HL-60 (cell line): ENCODE results near the gene MPC1.

ENCODE experiments used
- DNase-seq, 2 experiments: peaks; one replicate each; pipeline ENCODE4 v3.0.0-alpha.2; 2010 to 2020; ENCODE audit warnings: low read depth in 1 of 2, low spot score in 1 of 2
- H3K27ac ChIP-seq: fragments of 250-450 bp; sonication (Bioruptor Pico); replicated peaks from 2 replicates; pipeline ENCODE4 v1.5.1; 2020; ENCODE audit warnings: mild to moderate bottlenecking, moderate library complexity
- H3K27me3 ChIP-seq: fragments of 250-450 bp; sonication (Bioruptor Pico); 2 replicates; pipeline ENCODE4 v1.5.1; 2021; ENCODE audit warnings: mild to moderate bottlenecking, moderate library complexity; ENCODE audit not compliant: insufficient read depth, poor library complexity, severe bottlenecking
- H3K4me3 ChIP-seq: replicated peaks from 2 replicates; pipeline ENCODE4 v1.5.1; 2011; ENCODE audit warnings: mild to moderate bottlenecking, control low read depth, low read length; ENCODE audit not compliant: insufficient read depth
- GABPA ChIP-seq: IDR thresholded peaks from 2 replicates; pipeline ENCODE4 v1.6.1; 2012; ENCODE audit warnings: low read depth
- POLR2AphosphoS5 ChIP-seq: IDR thresholded peaks from 2 replicates; pipeline ENCODE4 v1.6.1; 2012; ENCODE audit warnings: low read depth
- SPI1 ChIP-seq: IDR thresholded peaks from 2 replicates; pipeline ENCODE4 v1.6.1; 2012; ENCODE audit warnings: low read depth, mild to moderate bottlenecking, borderline replicate concordance
- TF ChIP-seq, protein P1 (sequence below): IDR thresholded peaks from one replicate; pipeline ENCODE4 v1.5.1; 2011; ENCODE audit warnings: low read length, control low read depth, inconsistent platforms; ENCODE audit not compliant: insufficient read depth
- TF ChIP-seq, protein P2 (sequence below): IDR thresholded peaks from 2 replicates; pipeline ENCODE4 v1.6.1; 2012; ENCODE audit warnings: low read depth; ENCODE audit not compliant: insufficient replicate concordance

MPC1 gene

DNA sequence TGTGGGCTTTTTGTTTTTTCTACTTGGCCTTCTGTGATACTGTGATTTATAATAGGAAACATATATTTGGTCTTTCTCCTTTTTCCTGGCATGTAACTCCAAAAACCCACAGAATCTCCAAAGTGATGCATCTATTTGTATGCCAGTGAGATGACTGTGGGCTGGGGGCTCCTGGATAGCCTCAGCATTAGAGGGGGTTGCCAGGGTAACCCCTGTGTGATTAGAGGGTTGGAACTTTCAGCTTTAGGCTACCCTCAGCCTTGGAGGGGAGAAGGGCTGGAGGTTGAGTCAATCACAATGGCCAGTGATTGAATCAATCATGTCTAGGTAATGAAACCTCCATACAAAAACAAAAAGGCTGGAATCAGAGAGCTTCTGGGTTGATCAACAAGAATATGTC lies 29.8 kb downstream of the MPC1 start:
- H3K27me3 ChIP-seq, result no peaks in the 10 kb centered on the region
- TF ChIP-seq, protein P1, sequence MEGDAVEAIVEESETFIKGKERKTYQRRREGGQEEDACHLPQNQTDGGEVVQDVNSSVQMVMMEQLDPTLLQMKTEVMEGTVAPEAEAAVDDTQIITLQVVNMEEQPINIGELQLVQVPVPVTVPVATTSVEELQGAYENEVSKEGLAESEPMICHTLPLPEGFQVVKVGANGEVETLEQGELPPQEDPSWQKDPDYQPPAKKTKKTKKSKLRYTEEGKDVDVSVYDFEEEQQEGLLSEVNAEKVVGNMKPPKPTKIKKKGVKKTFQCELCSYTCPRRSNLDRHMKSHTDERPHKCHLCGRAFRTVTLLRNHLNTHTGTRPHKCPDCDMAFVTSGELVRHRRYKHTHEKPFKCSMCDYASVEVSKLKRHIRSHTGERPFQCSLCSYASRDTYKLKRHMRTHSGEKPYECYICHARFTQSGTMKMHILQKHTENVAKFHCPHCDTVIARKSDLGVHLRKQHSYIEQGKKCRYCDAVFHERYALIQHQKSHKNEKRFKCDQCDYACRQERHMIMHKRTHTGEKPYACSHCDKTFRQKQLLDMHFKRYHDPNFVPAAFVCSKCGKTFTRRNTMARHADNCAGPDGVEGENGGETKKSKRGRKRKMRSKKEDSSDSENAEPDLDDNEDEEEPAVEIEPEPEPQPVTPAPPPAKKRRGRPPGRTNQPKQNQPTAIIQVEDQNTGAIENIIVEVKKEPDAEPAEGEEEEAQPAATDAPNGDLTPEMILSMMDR, result no peak
- TF ChIP-seq, protein P2, sequence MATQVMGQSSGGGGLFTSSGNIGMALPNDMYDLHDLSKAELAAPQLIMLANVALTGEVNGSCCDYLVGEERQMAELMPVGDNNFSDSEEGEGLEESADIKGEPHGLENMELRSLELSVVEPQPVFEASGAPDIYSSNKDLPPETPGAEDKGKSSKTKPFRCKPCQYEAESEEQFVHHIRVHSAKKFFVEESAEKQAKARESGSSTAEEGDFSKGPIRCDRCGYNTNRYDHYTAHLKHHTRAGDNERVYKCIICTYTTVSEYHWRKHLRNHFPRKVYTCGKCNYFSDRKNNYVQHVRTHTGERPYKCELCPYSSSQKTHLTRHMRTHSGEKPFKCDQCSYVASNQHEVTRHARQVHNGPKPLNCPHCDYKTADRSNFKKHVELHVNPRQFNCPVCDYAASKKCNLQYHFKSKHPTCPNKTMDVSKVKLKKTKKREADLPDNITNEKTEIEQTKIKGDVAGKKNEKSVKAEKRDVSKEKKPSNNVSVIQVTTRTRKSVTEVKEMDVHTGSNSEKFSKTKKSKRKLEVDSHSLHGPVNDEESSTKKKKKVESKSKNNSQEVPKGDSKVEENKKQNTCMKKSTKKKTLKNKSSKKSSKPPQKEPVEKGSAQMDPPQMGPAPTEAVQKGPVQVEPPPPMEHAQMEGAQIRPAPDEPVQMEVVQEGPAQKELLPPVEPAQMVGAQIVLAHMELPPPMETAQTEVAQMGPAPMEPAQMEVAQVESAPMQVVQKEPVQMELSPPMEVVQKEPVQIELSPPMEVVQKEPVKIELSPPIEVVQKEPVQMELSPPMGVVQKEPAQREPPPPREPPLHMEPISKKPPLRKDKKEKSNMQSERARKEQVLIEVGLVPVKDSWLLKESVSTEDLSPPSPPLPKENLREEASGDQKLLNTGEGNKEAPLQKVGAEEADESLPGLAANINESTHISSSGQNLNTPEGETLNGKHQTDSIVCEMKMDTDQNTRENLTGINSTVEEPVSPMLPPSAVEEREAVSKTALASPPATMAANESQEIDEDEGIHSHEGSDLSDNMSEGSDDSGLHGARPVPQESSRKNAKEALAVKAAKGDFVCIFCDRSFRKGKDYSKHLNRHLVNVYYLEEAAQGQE, result no peak
- TF ChIP-seq POLR2AphosphoS5, result no peak
- no peak for TF ChIP-seq GABPA
- TF ChIP-seq SPI1, result no peak
- no peak overlapping the region for H3K4me3 ChIP-seq
- H3K27ac ChIP-seq, result no peak overlapping the region
- no peak for DNase-seq

DNA sequence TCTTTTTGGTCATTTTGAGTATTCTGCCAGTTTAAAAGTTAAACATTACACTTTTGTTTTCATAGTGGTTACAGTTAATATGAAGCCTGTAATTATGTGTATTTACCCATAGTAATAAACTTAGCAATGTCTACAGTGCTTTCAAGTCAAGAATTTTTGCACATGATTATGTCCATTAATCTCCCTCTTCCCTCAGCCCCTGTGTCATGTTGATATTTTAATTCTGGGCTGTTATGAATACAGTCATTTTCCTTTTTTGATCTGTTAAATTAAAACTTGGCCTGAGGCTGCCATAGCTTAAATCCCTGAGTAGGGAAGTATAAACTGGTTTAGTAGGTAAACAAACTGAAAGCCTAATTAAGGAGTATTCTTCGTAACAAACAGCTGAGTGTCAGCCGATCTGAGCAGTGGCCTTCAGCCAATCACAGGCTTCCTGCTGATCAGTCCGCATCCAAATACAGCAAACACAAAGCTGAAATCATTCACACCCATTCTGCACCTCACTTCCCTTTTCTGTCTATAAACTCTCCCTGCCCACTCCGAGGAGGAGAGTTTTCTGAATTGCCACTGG lies 30.9 kb downstream of the MPC1 start:
- DNase-seq, result peak; percentile 55 to 60
- TF ChIP-seq, protein P1, result no peak
- TF ChIP-seq, protein P2, result no peak
- TF ChIP-seq SPI1 (peak; percentile 95), POLR2AphosphoS5 (no peak), GABPA (no peak)
- Histone ChIP-seq H3K27ac (no peak overlapping the region), H3K4me3 (no peak overlapping the region), H3K27me3 (no peaks in the 10 kb centered on the region)

DNA sequence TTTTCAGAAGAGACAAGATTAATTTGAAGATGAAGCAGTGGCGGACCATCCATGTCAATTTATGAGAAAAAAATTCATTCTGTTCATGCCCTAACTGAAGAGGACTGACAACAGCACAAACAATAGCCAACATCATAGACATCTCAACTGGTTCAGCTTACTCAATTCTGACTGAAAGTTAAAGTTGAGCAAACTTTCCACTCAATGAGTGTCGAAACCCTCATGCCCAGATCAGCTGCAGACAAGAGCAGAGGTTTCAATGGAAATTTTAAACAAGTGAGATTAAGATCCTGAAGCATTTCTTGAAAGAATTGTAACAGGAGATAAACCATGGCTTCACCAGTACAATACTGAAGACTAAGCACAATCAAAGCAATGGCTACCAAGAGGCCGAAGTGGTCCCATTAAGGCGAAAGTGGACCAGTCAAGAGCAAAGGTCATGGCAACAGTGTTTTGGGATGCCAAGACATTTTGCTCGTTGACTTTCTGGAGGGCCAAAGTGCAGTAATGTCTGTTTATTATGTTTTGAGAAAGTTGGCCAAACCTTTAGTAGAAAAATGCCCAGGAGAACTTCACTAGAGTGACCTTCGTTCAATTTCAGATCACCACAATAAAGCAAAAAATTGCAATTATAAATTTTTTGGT lies 34.3 kb downstream of the MPC1 start:
- peak; percentile 69 to 75 for DNase-seq
- H3K27ac ChIP-seq, result peak overlapping the region; percentile 42

More for the DNA sequence above, 34.3 kb downstream of the MPC1 start:
- TF ChIP-seq, protein P2, result no peak
- TF ChIP-seq POLR2AphosphoS5, result peak; percentile 80
- TF ChIP-seq, protein P1, result no peak
- TF ChIP-seq GABPA, result no peak
- Histone ChIP-seq H3K4me3 (no peak overlapping the region), H3K27me3 (no peaks in the 10 kb centered on the region)
